SK-N-SH (cell line): ENCODE data around the gene BARX1. TPM values are rescaled to one million over a fixed set of nuclear protein-coding genes. Genes with fewer than 3 reads are reported as not detected.

ENCODE experiments used
- CTCF ChIA-PET: fragments of 300-600, 350-600 bp; formaldehyde crosslinking; extraction: SDS; loops from one replicate; lab custom pipeline; 2021; lab: Yijun Ruan, JAX
- POLR2A ChIA-PET: fragments of 350-600 bp; sonication (Branson Sonifier 250); formaldehyde crosslinking; extraction: SDS; loops from one replicate; lab custom pipeline; 2020; ENCODE audit warnings: antibody characterized with exemption, inconsistent platforms; lab: Yijun Ruan, JAX
- DNase-seq: peaks from one replicate; pipeline ENCODE4 v3.0.0; 2012
- H2AFZ ChIP-seq: fragments of 200-600 bp; sonication (generic); 2 replicates; pipeline ENCODE4 v1.8.1; 2016; ENCODE audit warnings: antibody characterized with exemption, mild to moderate bottlenecking, low read depth
- H3F3A ChIP-seq: fragments of 200-600 bp; sonication (generic); replicated peaks from 2 replicates; pipeline ENCODE3; 2016; ENCODE audit warnings: antibody characterized with exemption, mild to moderate bottlenecking; ENCODE audit not compliant: insufficient read depth
- H3K27ac ChIP-seq, 2 experiments: fragments of 200-500 bp in 1 of 2; fragments of 200-600 bp in 1 of 2; sonication (Bioruptor generic) in 1 of 2; sonication (generic), shearing (Covaris generic) in 1 of 2; 2 replicates each; pipeline versions ENCODE4 v1.5.1 to v1.6.1; 2014 to 2016; ENCODE audit warnings: low read depth in 2 of 2, inconsistent platforms in 1 of 2, low read length in 1 of 2, mild to moderate bottlenecking in 1 of 2, mixed read lengths in 1 of 2
- H3K27me3 ChIP-seq: fragments of 200-600 bp; sonication (generic), shearing (Covaris generic); 2 replicates; pipeline ENCODE4 v1.6.1; 2016; ENCODE audit warnings: mixed run types; ENCODE audit not compliant: insufficient read depth
- H3K36me3 ChIP-seq, 2 experiments: fragments of 200-500 bp in 1 of 2; fragments of 200-600 bp in 1 of 2; sonication (Bioruptor generic) in 1 of 2; sonication (generic) in 1 of 2; replicated peaks in 1 of 2; 2 replicates each; pipeline versions ENCODE3 to v1.5.1; 2014 to 2016; ENCODE audit warnings: low read length in 1 of 2, mild to moderate bottlenecking in 1 of 2; ENCODE audit not compliant: insufficient read depth in 2 of 2, control insufficient read depth in 1 of 2
- H3K4me1 ChIP-seq, 2 experiments: fragments of 200-500 bp in 1 of 2; fragments of 200-600 bp in 1 of 2; sonication (Bioruptor generic) in 1 of 2; sonication (generic), shearing (Covaris generic) in 1 of 2; 2 replicates each; pipeline versions ENCODE4 v1.5.1 to v1.6.1; 2014 to 2016; ENCODE audit warnings: low read depth in 1 of 2, low read length in 1 of 2, mixed run types in 1 of 2; ENCODE audit not compliant: insufficient read depth in 2 of 2, control insufficient read depth in 1 of 2
- H3K4me2 ChIP-seq: fragments of 200-600 bp; sonication (generic), shearing (Covaris generic); 2 replicates; pipeline ENCODE4 v1.6.1; 2017; ENCODE audit warnings: mixed run types
- H3K4me3 ChIP-seq, 2 experiments: fragments of 200-500 bp in 1 of 2; fragments of 200-600 bp in 1 of 2; sonication (Bioruptor generic) in 1 of 2; sonication (generic), shearing (Covaris generic) in 1 of 2; 2 replicates each; pipeline versions ENCODE4 v1.5.1 to v1.8.1; 2014 to 2016; ENCODE audit warnings: low read depth in 2 of 2, inconsistent platforms in 1 of 2, low read length in 1 of 2, mild to moderate bottlenecking in 1 of 2, mixed read lengths in 1 of 2, moderate library complexity in 1 of 2
- H3K79me2 ChIP-seq: fragments of 200-600 bp; sonication (generic); 2 replicates; pipeline ENCODE4 v1.8.1; 2017; ENCODE audit warnings: mild to moderate bottlenecking; ENCODE audit not compliant: insufficient read depth
- H3K9ac ChIP-seq: fragments of 200-600 bp; sonication (generic); 2 replicates; pipeline ENCODE4 v1.6.1; 2017; ENCODE audit warnings: mixed run types
- H3K9me2 ChIP-seq: fragments of 200-600 bp; sonication (generic); 2 replicates; pipeline ENCODE4 v1.6.1; 2017; ENCODE audit warnings: mixed run types
- H3K9me3 ChIP-seq: fragments of 200-600 bp; sonication (generic); 2 replicates; pipeline ENCODE4 v1.6.1; 2017; ENCODE audit warnings: mixed run types, mild to moderate bottlenecking, moderate library complexity
- H4K20me1 ChIP-seq: fragments of 200-600 bp; sonication (generic); 2 replicates; pipeline ENCODE4 v1.6.1; 2017; ENCODE audit warnings: mild to moderate bottlenecking, mixed run types; ENCODE audit not compliant: insufficient read depth
- CHD2 ChIP-seq: fragments of 150-350 bp; IDR thresholded peaks from 2 replicates; pipeline ENCODE4 v1.6.1; 2018; ENCODE audit warnings: low read length; ENCODE audit not compliant: partially characterized antibody
- FOSL2 ChIP-seq: IDR thresholded peaks from 2 replicates; pipeline ENCODE4 v1.4.0; 2012; ENCODE audit warnings: low read depth, mild to moderate bottlenecking, moderate library complexity, borderline replicate concordance
- JUND ChIP-seq: IDR thresholded peaks from 2 replicates; pipeline ENCODE4 v1.4.0; 2012
- MAX ChIP-seq: IDR thresholded peaks from 2 replicates; pipeline ENCODE4 v1.4.0; 2012; ENCODE audit warnings: low read depth
- MEF2A ChIP-seq: IDR thresholded peaks from 2 replicates; pipeline ENCODE4 v1.4.0; 2012; ENCODE audit warnings: low read depth, borderline replicate concordance
- MXI1 ChIP-seq: IDR thresholded peaks from 2 replicates; pipeline ENCODE4 v1.6.1; 2012; ENCODE audit warnings: mild to moderate bottlenecking, low read depth, low read length, improper control_type of control experiment
- NFIC ChIP-seq: IDR thresholded peaks from 2 replicates; pipeline ENCODE4 v1.4.0; 2012; ENCODE audit warnings: borderline replicate concordance
- NRF1 ChIP-seq: IDR thresholded peaks from 2 replicates; pipeline ENCODE4 v1.6.1; 2012; ENCODE audit warnings: low read depth, mild to moderate bottlenecking, low read length
- RAD21 ChIP-seq: IDR thresholded peaks from 2 replicates; pipeline ENCODE4 v1.6.1; 2012; ENCODE audit warnings: mild to moderate bottlenecking, low read length
- RCOR1 ChIP-seq: fragments of 150-350 bp; IDR thresholded peaks from 2 replicates; pipeline ENCODE4 v1.6.1; 2017; ENCODE audit warnings: antibody characterized with exemption, low read length
- REST ChIP-seq: IDR thresholded peaks from 2 replicates; pipeline ENCODE4 v1.6.1; 2012; ENCODE audit warnings: mild to moderate bottlenecking, low read depth, low read length, moderate library complexity
- RXRA ChIP-seq: IDR thresholded peaks from 2 replicates; pipeline ENCODE4 v1.4.0; 2012; ENCODE audit warnings: low read depth, mild to moderate bottlenecking, borderline replicate concordance
- SIN3A ChIP-seq: IDR thresholded peaks from 2 replicates; pipeline ENCODE4 v1.6.1; 2012; ENCODE audit warnings: low read depth, mild to moderate bottlenecking, low read length, moderate library complexity, borderline replicate concordance
- TCF12 ChIP-seq: IDR thresholded peaks from 2 replicates; pipeline ENCODE4 v1.4.0; 2012
- TEAD4 ChIP-seq: IDR thresholded peaks from 2 replicates; pipeline ENCODE4 v1.4.0; 2012; ENCODE audit warnings: mild to moderate bottlenecking, borderline replicate concordance; ENCODE audit not compliant: insufficient read depth
- YY1 ChIP-seq: IDR thresholded peaks from 2 replicates; pipeline ENCODE4 v1.4.0; 2012; ENCODE audit warnings: low read depth, mild to moderate bottlenecking
- WGBS: methylation state at CpG from one replicate; pipeline ENCODE4 v1.1.6; 2017; ENCODE audit warnings: low lambda C conversion rate; 5-methylcytosine and 5-hydroxymethylcytosine counted together
- polyA plus RNA-seq, 3 experiments: library from polyadenylated mRNA; depleted of rRNA; stranded (reverse); fragments of >200 nt; gene quantifications; 2 replicates each; pipeline ENCODE4 v1.2.3, GENCODE V29; 2012
- TF ChIP-seq, protein P1 (sequence below): IDR thresholded peaks from 2 replicates; pipeline ENCODE4; 2012
- TF ChIP-seq, protein P2 (sequence below): fragments of 150-350 bp; IDR thresholded peaks from 2 replicates; pipeline ENCODE4 v1.6.1; 2017; ENCODE audit warnings: antibody characterized with exemption, low read length, low read depth, borderline replicate concordance

Gene BARX1
- polyA plus RNA-seq, 1 of the 3 experiments (the other 2 are of a cell fraction): not detected

DNA sequence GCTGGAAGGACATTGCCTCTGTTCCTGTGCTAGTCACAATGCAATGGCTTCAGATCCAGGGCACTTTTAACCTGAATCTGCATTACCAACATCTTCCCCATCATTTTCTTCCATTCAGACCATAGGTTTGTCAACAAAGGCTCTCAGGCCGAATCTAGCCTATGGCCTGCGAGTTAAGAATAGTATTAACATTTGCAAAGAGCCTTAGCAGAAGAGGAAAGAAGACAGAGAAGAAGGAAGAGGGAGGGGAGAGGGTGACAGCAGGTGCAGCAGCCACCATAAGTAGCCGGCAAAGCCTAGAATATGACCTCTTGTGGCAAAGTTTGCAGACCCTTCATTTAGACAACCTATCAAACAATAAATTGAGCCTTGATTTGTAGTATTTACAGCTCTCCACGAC, 32.6 kb downstream of the BARX1 start:
- no peak overlapping the region for H3K4me2 ChIP-seq
- H4K20me1 ChIP-seq: no peaks in the 10 kb centered on the region
- H3K27ac ChIP-seq: no peak overlapping the region
- TF ChIP-seq MAX: no peak
- TF ChIP-seq TEAD4: no peak
- TF ChIP-seq CHD2: no peak
- TF ChIP-seq NRF1: no peak
- TF ChIP-seq RAD21: no peak
- no peaks in the 10 kb centered on the region for H3K36me3 ChIP-seq
- 24% methylated on average over 4 of the region's 4 CpGs for WGBS
- no peaks in the 10 kb centered on the region for H3F3A ChIP-seq
- H3K9me3 ChIP-seq: no peaks in the 10 kb centered on the region
- H3K27me3 ChIP-seq: no peaks in the 10 kb centered on the region
- ChIA-PET CTCF (no interaction called here), POLR2A (no interaction called here)
- H3K79me2 ChIP-seq: no peaks in the 10 kb centered on the region
- no peak overlapping the region for H2AFZ ChIP-seq
- H3K9ac ChIP-seq: no peak overlapping the region
- DNase-seq: no peak
- no peak overlapping the region for H3K4me3 ChIP-seq
- H3K9me2 ChIP-seq: no peaks in the 10 kb centered on the region
- no peaks in the 10 kb centered on the region for H3K4me1 ChIP-seq

- Histone ChIP-seq H3K79me2 (no peaks in the 10 kb centered on the region), H3K4me1 (no peaks in the 10 kb centered on the region), H4K20me1 (no peaks in the 10 kb centered on the region), H3K36me3 (no peaks in the 10 kb centered on the region), H2AFZ (no peak overlapping the region), H3F3A (no peaks in the 10 kb centered on the region), H3K9ac (no peak overlapping the region), H3K27me3 (no peaks in the 10 kb centered on the region), H3K9me2 (no peaks in the 10 kb centered on the region), H3K9me3 (no peaks in the 10 kb centered on the region), H3K4me2 (no peak overlapping the region), H3K27ac (no peak overlapping the region), H3K4me3 (no peak overlapping the region)
- CTCF ChIA-PET: no interaction called here
- no peak for DNase-seq
- POLR2A ChIA-PET: no interaction called here
- TF ChIP-seq NRF1 (no peak), SIN3A (no peak), MEF2A (no peak), REST (no peak), TCF12 (no peak), NFIC (no peak), TEAD4 (no peak), FOSL2 (no peak), MXI1 (no peak), YY1 (no peak), RXRA (no peak), RCOR1 (no peak), JUND (no peak)
- TF ChIP-seq, protein P1, sequence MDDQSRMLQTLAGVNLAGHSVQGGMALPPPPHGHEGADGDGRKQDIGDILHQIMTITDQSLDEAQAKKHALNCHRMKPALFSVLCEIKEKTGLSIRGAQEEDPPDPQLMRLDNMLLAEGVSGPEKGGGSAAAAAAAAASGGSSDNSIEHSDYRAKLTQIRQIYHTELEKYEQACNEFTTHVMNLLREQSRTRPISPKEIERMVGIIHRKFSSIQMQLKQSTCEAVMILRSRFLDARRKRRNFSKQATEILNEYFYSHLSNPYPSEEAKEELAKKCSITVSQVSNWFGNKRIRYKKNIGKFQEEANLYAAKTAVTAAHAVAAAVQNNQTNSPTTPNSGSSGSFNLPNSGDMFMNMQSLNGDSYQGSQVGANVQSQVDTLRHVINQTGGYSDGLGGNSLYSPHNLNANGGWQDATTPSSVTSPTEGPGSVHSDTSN: no peak
- TF ChIP-seq, protein P2, sequence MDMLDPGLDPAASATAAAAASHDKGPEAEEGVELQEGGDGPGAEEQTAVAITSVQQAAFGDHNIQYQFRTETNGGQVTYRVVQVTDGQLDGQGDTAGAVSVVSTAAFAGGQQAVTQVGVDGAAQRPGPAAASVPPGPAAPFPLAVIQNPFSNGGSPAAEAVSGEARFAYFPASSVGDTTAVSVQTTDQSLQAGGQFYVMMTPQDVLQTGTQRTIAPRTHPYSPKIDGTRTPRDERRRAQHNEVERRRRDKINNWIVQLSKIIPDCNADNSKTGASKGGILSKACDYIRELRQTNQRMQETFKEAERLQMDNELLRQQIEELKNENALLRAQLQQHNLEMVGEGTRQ: no peak
- WGBS: 54% methylated on average over 19 of the region's 21 CpGs
Measured at GRCh38 chr9:93920131-93920800, 34.9 kb downstream of the BARX1 start.
